Thyroid gland (tissue), 4 donors: ENCODE results near the gene INTS11.

ENCODE experiments used
- CTCF ChIP-seq, 6 experiments: fragments of 200-600 bp in 3 of 6; fragments of 450-650 bp in 3 of 6; sonication (generic) in 3 of 6; IDR thresholded peaks; one replicate each; pipeline ENCODE4 v1.5.1; 2016 to 2019; ENCODE audit warnings: antibody characterized with exemption in 6 of 6, mild to moderate bottlenecking in 2 of 6, inconsistent platforms in 1 of 6, moderate library complexity in 1 of 6
- POLR2A ChIP-seq, 2 donors: fragments of 450-650 bp; IDR thresholded peaks; one replicate each; pipeline ENCODE4 v1.6.1; 2017; ENCODE audit warnings: antibody characterized with exemption in 2 of 2, mild to moderate bottlenecking in 2 of 2, moderate library complexity in 1 of 2

- TF ChIP-seq CTCF (IDR thresholded peaks at IDR 0.05), result no peak
- TF ChIP-seq POLR2A (IDR thresholded peaks at IDR 0.05), result no peak
Observed at GRCh38 chr1:1345384-1345783, 20.9 kb upstream of the INTS11 start.
